Endothelial cell of umbilical vein (primary cell): Measurements from ENCODE around the gene SRL. TPM values are rescaled to one million over a fixed set of nuclear protein-coding genes. Genes with fewer than 3 reads are reported as not detected.

Experiments used
- BruUV-seq: library from RNA; stranded (reverse); fragments of 400-500 nt; replicated peaks from 2 replicates; lab custom pipeline; 2021; lab: Mats Ljungman, UMichigan
- CTCF ChIA-PET: fragments of 300-600, 350-600 bp; sonication (Branson Sonifier 250); formaldehyde crosslinking; loops from one replicate; lab custom pipeline; 2021; ENCODE audit warnings: antibody characterized with exemption, inconsistent platforms; lab: Charles Lee
- POLR2A ChIA-PET: fragments of 300-600, 350-600 bp; sonication (Branson Sonifier 250); formaldehyde crosslinking; loops from one replicate; lab custom pipeline; 2021; ENCODE audit warnings: antibody characterized with exemption, inconsistent platforms; lab: Charles Lee
- DNase-seq: peaks from one replicate; pipeline ENCODE4 v3.0.0-alpha.2; 2011; ENCODE audit warnings: low read depth, low spot score
- FAIRE-seq: peaks from 2 replicates; lab custom pipeline; 2011; peaks lifted over from hg19 to GRCh38; lab: Jason Lieb, UNC
- H2AFZ ChIP-seq: 2 replicates; pipeline ENCODE4 v1.6.0; 2012; ENCODE audit warnings: low read depth, low read length, control low read depth, inconsistent platforms
- H3K27ac ChIP-seq: 2 replicates; pipeline ENCODE4 v1.5.1; 2011; ENCODE audit warnings: low read depth, mild to moderate bottlenecking, control low read depth, low read length, moderate library complexity; ENCODE audit not compliant: insufficient read depth
- H3K27me3 ChIP-seq, 2 experiments: 2 replicates each; pipeline versions ENCODE4 v1.6.0 to v1.6.1; 2011; ENCODE audit warnings: low read length in 2 of 2, mixed read lengths in 1 of 2; ENCODE audit not compliant: control insufficient read depth in 2 of 2, insufficient read depth in 2 of 2
- H3K36me3 ChIP-seq, 2 experiments: 2 replicates in 1 of 2; 3 replicates in 1 of 2; pipeline ENCODE4 v1.5.1; 2011; ENCODE audit warnings: low read length in 2 of 2, mild to moderate bottlenecking in 1 of 2, moderate library complexity in 1 of 2; ENCODE audit not compliant: control insufficient read depth in 2 of 2, insufficient read depth in 2 of 2; ENCODE audit errors: extremely low read depth in 1 of 2
- H3K4me1 ChIP-seq: 3 replicates; pipeline ENCODE4 v1.5.1; 2011; ENCODE audit warnings: mild to moderate bottlenecking, low read length; ENCODE audit not compliant: control insufficient read depth, insufficient read depth; ENCODE audit errors: extremely low read depth
- H3K4me2 ChIP-seq: 2 replicates; pipeline ENCODE4 v1.6.1; 2011; ENCODE audit warnings: low read length, control low read depth, mixed read lengths; ENCODE audit not compliant: insufficient read depth
- H3K4me3 ChIP-seq, 3 experiments: fragments of 200-600 bp in 1 of 3; sonication (generic), shearing (Covaris generic) in 1 of 3; replicated peaks in 1 of 3; 2 replicates each; pipeline ENCODE4 v1.5.1; 2011 to 2016; ENCODE audit warnings: control low read depth in 3 of 3, low read length in 3 of 3, mild to moderate bottlenecking in 2 of 3, inconsistent platforms in 1 of 3, low read depth in 1 of 3, moderate library complexity in 1 of 3; ENCODE audit not compliant: insufficient read depth in 1 of 3
- H3K79me2 ChIP-seq: 2 replicates; pipeline ENCODE4 v1.6.0; 2012; ENCODE audit warnings: low read length, inconsistent platforms; ENCODE audit not compliant: control insufficient read depth, insufficient read depth
- H3K9ac ChIP-seq: replicated peaks from 2 replicates; pipeline ENCODE3; 2011; ENCODE audit warnings: low read length, control low read depth; ENCODE audit not compliant: insufficient read depth; ENCODE audit errors: extremely low read depth
- H3K9me1 ChIP-seq: replicated peaks from 3 replicates; pipeline ENCODE4 v1.6.0; 2011; ENCODE audit warnings: mild to moderate bottlenecking, low read length; ENCODE audit not compliant: control insufficient read depth, insufficient read depth; ENCODE audit errors: extremely low read depth
- H3K9me3 ChIP-seq: replicated peaks from 2 replicates; pipeline ENCODE4 v1.5.1; 2012; ENCODE audit warnings: low read length, inconsistent platforms; ENCODE audit not compliant: control insufficient read depth, insufficient read depth
- H4K20me1 ChIP-seq: replicated peaks from 2 replicates; pipeline ENCODE3; 2011; ENCODE audit warnings: mild to moderate bottlenecking, low read length; ENCODE audit not compliant: control insufficient read depth, insufficient read depth; ENCODE audit errors: extremely low read depth
- CTCF ChIP-seq, 2 donors: IDR thresholded peaks; 1 replicate in 1 of 2; 2 replicates in 1 of 2; pipeline ENCODE4 v1.5.1; 2011; ENCODE audit warnings: low read length in 2 of 2, mild to moderate bottlenecking in 2 of 2, moderate library complexity in 2 of 2, control low read depth in 1 of 2, inconsistent platforms in 1 of 2, low read depth in 1 of 2; ENCODE audit not compliant: insufficient read depth in 1 of 2; ENCODE audit errors: extremely low read depth in 1 of 2
- EZH2 ChIP-seq: IDR thresholded peaks from 2 replicates; pipeline ENCODE4 v1.6.1; 2012; ENCODE audit warnings: borderline replicate concordance, low read depth, mild to moderate bottlenecking, moderate library complexity, low read length, inconsistent platforms; ENCODE audit not compliant: severe bottlenecking
- FOS ChIP-seq: IDR thresholded peaks from 2 replicates; pipeline ENCODE4 v1.6.1; 2011; ENCODE audit warnings: mild to moderate bottlenecking, low read length, moderate library complexity, borderline replicate concordance; ENCODE audit not compliant: insufficient read depth
- GATA2 ChIP-seq: IDR thresholded peaks from 2 replicates; pipeline ENCODE4 v1.7.0; 2011; ENCODE audit warnings: low read depth, mild to moderate bottlenecking, moderate library complexity, mixed read lengths, low read length; ENCODE audit not compliant: insufficient read length, insufficient read depth
- JUN ChIP-seq: IDR thresholded peaks from 2 replicates; pipeline ENCODE4 v1.6.1; 2011; ENCODE audit warnings: borderline replicate concordance, low read depth; ENCODE audit not compliant: insufficient read length, insufficient read depth
- MYC ChIP-seq: IDR thresholded peaks from one replicate; pipeline ENCODE4 v1.6.1; 2011; ENCODE audit warnings: mild to moderate bottlenecking, low read depth, low read length
- POLR2A ChIP-seq: IDR thresholded peaks from 2 replicates; pipeline ENCODE4 v1.6.1; 2012; ENCODE audit warnings: low read depth, mild to moderate bottlenecking, control low read depth, low read length
- POLR2AphosphoS5 ChIP-seq: IDR thresholded peaks from 2 replicates; pipeline ENCODE4 v1.6.1; 2012; ENCODE audit warnings: low read depth, mild to moderate bottlenecking, control low read depth, low read length, moderate library complexity; ENCODE audit not compliant: insufficient read depth
- dilution Hi-C: fragments of 300-500 bp; cut with MboI; formaldehyde crosslinking; loops from one replicate; pipeline ENCODE4 v1.15.0; 2019; ENCODE audit warnings: low sequenced_read_pairs; ENCODE audit not compliant: extremely low pct_ligation_motif_present
- intact Hi-C: fragments of 100-400 bp; cut with micrococcal nuclease; formaldehyde crosslinking; loops from one replicate; pipeline ENCODE4 v1.10.0; 2022
- polyA plus RNA-seq, 4 experiments: library from polyadenylated mRNA; depleted of rRNA in 3 of 4; stranded (reverse) in 3 of 4; unstranded in 1 of 4; fragments of >200 nt; gene quantifications; 2 replicates each; pipeline versions ENCODE4 v1.2.1 to v1.2.3, GENCODE V29; 2011 to 2012; ENCODE audit warnings: missing spikeins in 1 of 4
- total RNA-seq: library from RNA; stranded (reverse); gene quantifications from 2 replicates; pipeline ENCODE4 v1.2.3, GENCODE V29; 2021
- TF ChIP-seq, protein P1 (sequence below): IDR thresholded peaks from 2 replicates; pipeline ENCODE4 v1.6.1; 2011; ENCODE audit not compliant: insufficient read depth, insufficient read length

Gene SRL
- total and polyA plus RNA-seq, 2 donors (not counting 3 experiments of a cell fraction or from before 2014, with no cell fraction given): 0.21 to 0.29 TPM

GRCh38 chr16:4147236-4147635 is 94.6 kb downstream of the SRL start:
- Histone ChIP-seq H3K36me3 (no peaks in the 10 kb centered on the region), H3K9ac (no peak overlapping the region), H2AFZ (no peak overlapping the region), H3K4me2 (no peak overlapping the region), H3K9me1 (no peaks in the 10 kb centered on the region), H3K4me1 (no peaks in the 10 kb centered on the region), H4K20me1 (no peaks in the 10 kb centered on the region), H3K79me2 (no peaks in the 10 kb centered on the region), H3K27ac (no peak overlapping the region), H3K9me3 (no peaks in the 10 kb centered on the region), H3K4me3 (no peak overlapping the region), H3K27me3 (peaks cover 0 to 1% of the 10 kb centered on the region in 2 experiments)
- CTCF ChIA-PET: interaction anchor here (0.7 to 1.5 kb wide), 3 partner anchors 9 to 210 kb away, joined by 3 to 5 read pairs (median 4); no protein-coding TSS in a partner anchor
- intact Hi-C loops: no loop called here
- dilution Hi-C loops: no loop called here
- TF ChIP-seq GATA2 (no peak), MYC (no peak), POLR2AphosphoS5 (no peak), POLR2A (no peak), JUN (no peak), EZH2 (no peak), FOS (no peak), CTCF (IDR thresholded peaks at IDR 0.05; ENCODE audit: extremely low read depth in 1 of 2, insufficient read depth in 1 of 2, low read depth in 1 of 2, low read length in 2 of 2) (no peak)
- TF ChIP-seq, protein P1, sequence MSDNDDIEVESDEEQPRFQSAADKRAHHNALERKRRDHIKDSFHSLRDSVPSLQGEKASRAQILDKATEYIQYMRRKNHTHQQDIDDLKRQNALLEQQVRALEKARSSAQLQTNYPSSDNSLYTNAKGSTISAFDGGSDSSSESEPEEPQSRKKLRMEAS: no peak
- DNase-seq: no peak
- POLR2A ChIA-PET: no interaction called here
- BruUV-seq: no TSS peak
- no peak for FAIRE-seq
